GM19043 (cell line): ENCODE data around the gene ERI2.

Source experiments
- ATAC-seq: cut with Tn5 transposase; IDR thresholded peaks from one replicate; pipeline ENCODE4 v1.9.1; 2021; ENCODE audit warnings: low read depth; ENCODE audit not compliant: unreplicated experiment

The ERI2 gene, protein sequence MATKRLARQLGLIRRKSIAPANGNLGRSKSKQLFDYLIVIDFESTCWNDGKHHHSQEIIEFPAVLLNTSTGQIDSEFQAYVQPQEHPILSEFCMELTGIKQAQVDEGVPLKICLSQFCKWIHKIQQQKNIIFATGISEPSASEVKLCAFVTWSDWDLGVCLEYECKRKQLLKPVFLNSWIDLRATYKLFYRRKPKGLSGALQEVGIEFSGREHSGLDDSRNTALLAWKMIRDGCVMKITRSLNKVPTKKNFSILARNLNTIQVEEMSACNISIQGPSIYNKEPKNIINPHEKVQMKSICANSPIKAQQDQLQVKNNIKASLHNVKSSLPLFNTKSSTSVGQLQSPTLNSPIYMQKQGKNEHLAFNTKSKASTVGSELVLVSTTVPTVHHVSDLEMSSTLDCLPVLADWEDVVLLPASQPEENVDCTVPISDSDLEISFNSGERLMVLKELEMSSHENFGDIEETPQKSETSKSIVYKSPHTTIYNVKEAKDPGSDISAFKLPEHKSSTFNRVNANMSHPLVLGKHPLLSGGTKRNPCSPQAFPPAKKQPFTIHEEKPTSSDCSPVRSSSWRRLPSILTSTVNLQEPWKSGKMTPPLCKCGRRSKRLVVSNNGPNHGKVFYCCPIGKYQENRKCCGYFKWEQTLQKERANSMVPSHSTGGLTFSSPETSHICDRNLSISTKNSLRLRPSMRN

GRCh38 chr16:20806168-20807050 lies at the start of gene ERI2, which contains the start of gene REXO5:
Gene ERI2 (minus strand): TSS chr16:20806472. CDS start chr16:20806430, 42 bp downstream.
Gene REXO5 (plus strand): TSS chr16:20806527. CDS start chr16:20806954, 427 bp downstream.
- peak; percentile 65 for ATAC-seq

DNA sequence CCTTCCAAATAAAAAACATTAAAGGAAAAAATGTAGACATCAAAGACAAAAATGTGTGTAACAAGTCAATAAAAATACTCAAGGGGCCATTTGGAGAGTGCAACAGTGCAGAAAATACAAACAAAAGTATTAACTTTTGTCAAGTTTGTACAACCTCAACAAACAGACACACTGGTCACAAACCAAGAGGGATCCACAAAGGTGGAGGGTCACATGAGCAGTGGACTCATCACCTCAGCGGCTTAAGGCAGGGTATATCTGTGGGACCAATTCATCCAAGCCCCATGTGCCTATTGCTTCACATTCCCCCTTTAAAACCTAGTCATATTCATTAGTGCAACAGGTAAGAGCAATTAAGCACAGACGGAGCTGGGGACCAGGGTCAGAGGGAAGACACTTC lies 48.7 kb upstream of the ERI2 start:
- ATAC-seq, result no peak

- no peak for ATAC-seq
These were observed 47.8 kb upstream of the ERI2 start for GRCh38 chr16:20853981-20854620.

DNA sequence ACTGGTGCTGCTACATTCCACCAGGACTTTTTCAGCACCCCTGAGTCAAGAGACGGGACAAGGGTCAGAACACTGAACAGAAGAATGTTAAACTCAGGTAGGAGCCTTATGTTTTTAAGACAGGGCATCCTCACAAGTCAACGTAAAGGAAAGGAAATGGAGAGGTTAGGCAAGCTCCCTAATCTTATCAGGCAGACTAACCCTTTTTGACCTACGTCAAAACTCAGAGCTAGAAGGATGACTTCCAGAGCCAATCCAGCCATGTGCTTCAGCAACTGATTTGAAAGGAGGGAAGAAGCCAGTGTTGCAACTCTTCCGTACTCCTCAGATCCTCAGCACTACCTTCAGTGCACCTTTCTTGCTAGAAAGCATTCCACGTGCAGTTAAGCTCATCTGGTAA lies 46.9 kb upstream of the ERI2 start:
- ATAC-seq, result no peak

DNA sequence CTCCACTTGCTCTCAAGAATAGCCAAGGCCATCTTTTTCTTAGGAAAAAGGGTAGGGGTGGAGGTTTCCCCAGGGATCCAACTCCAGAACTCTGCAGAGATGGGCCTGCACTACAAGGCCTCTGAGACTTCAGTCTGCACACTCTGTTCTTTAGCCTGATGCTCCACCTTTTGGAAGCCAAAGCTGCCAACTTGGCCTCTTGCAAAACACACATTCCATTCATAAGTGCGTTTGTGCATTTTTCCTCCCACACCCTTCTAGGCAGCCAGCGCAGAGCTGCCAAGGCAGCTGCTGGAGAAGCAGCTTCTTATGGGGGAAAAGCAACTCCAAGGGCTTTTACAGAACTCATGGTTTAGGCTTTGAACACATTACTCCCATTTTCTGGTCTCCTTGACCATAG lies 45.3 kb upstream of the ERI2 start:
- ATAC-seq, result no peak

GRCh38 chr16:20850981-20851380 lies 44.7 kb upstream of the ERI2 start:
- ATAC-seq, result no peak

DNA sequence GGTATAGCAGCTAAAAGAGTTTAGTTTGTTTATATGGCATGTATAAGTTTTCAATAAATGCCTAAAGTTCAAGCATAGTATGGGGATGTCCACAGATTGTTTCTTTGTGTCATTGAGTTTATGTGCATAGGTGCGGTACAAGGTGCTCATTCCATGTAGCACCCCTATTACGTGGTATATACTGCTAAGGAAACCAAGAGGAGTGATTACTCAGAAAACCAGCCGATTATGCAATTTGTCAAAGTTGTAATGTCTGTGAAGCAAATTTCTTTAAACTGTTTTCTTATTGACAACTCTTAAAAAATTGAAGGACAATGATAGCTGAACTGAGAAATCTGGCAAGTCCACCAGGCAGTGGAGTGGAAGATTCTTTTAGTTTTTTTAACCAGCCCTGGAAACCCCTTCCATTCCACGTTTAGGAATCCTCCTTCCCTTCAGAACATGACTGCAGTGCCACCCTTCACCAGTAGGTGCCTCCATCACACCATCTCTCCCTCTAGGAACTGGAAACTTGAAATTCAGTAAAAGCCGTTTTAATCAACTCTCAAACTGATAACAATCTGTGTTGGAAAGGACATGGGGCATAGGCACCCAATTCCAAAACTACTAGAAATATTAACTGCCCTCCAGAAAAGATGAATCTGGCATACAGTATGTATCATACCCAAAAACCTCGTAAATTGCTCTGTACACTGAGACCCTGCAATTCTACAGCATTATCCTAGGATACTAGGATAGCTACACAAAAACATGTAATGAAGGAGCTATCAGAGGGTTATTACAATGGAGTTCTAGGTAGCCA lies 43.5 kb upstream of the ERI2 start:
- ATAC-seq, result no peak

DNA sequence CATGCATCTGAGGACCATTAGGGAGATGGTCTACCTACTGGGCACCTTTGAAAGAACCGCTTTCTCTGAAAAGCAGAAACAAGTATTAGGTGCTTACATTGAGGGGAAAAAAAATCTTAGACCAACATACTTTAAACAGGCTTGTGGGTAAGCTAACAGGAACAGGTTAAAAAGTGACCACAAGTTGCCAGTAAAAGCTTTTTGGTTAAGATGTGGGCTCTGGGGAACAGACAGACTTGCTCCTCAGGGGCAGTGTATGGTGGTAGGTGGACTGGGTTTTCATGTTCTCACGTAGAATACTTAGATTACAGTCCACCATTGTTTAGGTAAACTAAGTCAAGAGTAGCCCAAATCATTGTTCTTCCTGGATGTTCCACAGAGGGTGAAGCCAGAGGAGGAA lies 41.3 kb upstream of the ERI2 start:
- ATAC-seq, result no peak

DNA sequence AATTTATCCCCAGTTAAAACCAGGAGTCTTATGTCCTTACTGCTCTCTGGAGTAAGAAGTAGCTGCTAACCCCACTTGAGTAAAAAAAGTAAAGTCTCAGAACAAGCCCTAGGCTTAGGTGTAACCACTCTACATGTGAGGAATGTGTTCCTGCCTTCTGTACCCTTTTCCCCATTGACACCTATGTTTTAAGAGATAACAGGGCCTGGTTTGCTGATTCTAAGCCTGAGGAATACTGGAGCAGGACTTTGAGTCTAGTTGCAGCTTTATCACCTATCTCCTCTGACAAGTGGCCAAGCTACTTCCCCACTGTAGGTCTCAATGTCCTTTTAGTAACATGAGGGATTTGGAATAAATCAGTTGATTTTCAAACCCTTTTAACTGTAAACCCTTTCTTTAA lies 40.3 kb upstream of the ERI2 start:
- no peak for ATAC-seq

GRCh38 chr16:20846030-20846429 lies 39.8 kb upstream of the ERI2 start:
- no peak for ATAC-seq

GRCh38 chr16:20844588-20844987 lies 38.3 kb upstream of the ERI2 start:
- ATAC-seq, result no peak

GRCh38 chr16:20844054-20844453 lies 37.8 kb upstream of the ERI2 start:
- ATAC-seq, result no peak

DNA sequence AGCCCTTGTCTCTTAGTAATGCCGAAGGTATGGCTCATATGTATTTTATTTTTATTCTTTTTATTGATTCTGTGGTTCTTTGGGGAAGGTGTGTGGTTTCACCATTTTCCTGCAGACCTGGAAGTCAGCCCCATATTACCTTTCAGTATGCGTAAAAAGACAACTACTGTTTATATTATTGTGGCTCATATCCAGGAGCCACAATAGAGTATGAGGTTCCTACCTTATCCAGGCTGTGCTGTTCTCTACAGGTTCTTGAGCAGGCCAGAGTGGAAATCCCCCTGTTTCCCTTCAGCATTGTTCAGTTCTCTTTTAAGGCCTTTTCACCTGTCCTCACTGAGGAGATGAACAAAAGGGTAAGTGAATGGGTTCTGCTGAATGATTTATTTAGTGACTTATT lies 33.2 kb upstream of the ERI2 start:
- ATAC-seq, result no peak

DNA sequence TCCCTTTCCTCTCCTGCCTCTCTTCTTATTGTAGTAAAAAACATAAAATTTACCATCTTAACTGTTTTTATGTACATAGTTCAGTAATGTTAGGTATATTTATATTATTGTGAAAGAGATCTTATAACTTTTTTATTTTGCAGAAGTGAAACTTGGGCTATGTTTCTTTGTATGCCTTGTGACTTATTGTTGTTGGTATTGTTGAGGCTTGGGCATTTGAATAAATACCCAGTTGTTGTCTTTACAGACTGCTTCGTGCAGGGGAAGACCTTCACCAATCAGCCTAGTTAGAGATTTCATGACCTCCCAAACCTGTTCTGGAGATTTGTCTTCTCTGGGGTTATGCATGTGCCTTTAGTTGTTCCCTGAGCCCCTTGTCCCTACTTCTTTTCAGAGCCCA lies 32.0 kb upstream of the ERI2 start:
- no peak for ATAC-seq

DNA sequence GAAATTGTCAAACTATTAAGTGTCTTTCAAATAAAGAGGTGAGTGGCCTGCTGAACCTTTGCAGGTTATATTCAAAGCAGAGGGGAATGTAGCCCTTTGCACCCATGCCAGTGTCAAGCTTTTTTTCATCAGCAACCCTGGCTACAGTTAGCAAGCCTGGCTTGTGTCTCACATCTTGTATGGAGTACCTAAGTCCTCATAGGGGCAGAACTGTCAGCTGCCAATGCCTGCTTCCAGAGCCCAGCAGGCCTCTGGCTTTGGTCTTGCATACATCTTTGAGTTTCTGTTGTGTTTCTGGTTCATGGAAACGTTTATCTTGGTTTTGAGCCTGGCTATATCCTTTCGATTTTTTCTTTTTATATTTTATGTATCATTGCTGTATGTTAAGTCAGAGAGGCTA lies 26.8 kb upstream of the ERI2 start:
- ATAC-seq, result no peak

DNA sequence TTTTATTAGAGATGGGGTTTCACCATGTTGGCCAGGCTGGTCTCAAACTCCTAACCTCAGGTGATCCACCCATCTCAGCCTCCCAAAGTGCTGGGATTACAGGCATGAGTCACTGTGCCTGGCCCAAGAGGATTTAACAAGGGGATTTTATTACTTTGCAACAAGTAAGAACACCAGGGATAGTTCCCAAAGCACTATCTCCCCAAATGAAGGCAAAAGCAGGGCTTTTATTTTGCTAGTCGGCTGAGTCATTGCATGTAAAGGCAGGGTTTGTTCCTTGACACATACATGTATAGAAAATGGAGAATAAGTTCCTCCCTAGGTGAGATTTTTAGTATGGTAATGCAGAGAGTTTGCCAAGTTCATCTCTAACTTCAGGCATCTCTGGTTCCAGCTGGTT lies 24.1 kb upstream of the ERI2 start:
- ATAC-seq, result no peak

- ATAC-seq, result no peak
These were observed 23.3 kb upstream of the ERI2 start for GRCh38 chr16:20829536-20829935.

GRCh38 chr16:20826039-20826566 lies 19.8 kb upstream of the ERI2 start:
- ATAC-seq, result no peak

GRCh38 chr16:20822521-20823325 lies 16.5 kb upstream of the ERI2 start:
- ATAC-seq, result no peak
